Measurements from ENCODE around the gene VPS54.

- no peak for TF ChIP-seq POLR2A (IDR thresholded peaks at IDR 0.05)
- TF ChIP-seq CTCF (IDR thresholded peaks at IDR 0.05) = no peak
Observed at GRCh38 chr2:64023485-64024258, 4.4 kb upstream of the VPS54 start.
